OCI-LY3 (cell line): ENCODE measurements around the gene SLC18A3.

Experiments
- H2AFZ ChIP-seq: fragments of 200-600, 300-600 bp; shearing (Covaris generic); 2 replicates; pipeline ENCODE4 v1.6.0; 2014; ENCODE audit warnings: antibody characterized with exemption, low read depth, low read length
- H3K27ac ChIP-seq: fragments of 200-600, 300-600 bp; sonication (generic); 2 replicates; pipeline ENCODE4 v1.5.1; 2014; ENCODE audit warnings: mild to moderate bottlenecking, low read length, moderate library complexity, mixed read lengths
- H3K27me3 ChIP-seq: fragments of 200-600, 300-600 bp; sonication (generic); 2 replicates; pipeline ENCODE4 v1.6.1; 2014; ENCODE audit warnings: low read depth, low read length, mixed read lengths
- H3K36me3 ChIP-seq: fragments of 200-600, 300-600 bp; sonication (generic); replicated peaks from 2 replicates; pipeline ENCODE3; 2014; ENCODE audit warnings: low read depth, low read length, mixed read lengths
- H3K4me1 ChIP-seq: fragments of 300-600, 200-600 bp; sonication (generic); 2 replicates; pipeline ENCODE4 v1.6.1; 2014; ENCODE audit warnings: low read length, mixed read lengths
- H3K4me2 ChIP-seq: fragments of 200-600, 300-600 bp; sonication (generic); 2 replicates; pipeline ENCODE4 v1.6.1; 2014; ENCODE audit warnings: low read length, mixed read lengths
- H3K4me3 ChIP-seq: fragments of 300-600, 200-600 bp; sonication (generic); 2 replicates; pipeline ENCODE4 v1.5.1; 2014; ENCODE audit warnings: antibody characterized with exemption, mild to moderate bottlenecking, low read length, moderate library complexity
- H3K79me2 ChIP-seq: fragments of 300-600, 200-600 bp; shearing (Covaris generic); 2 replicates; pipeline ENCODE4 v1.6.1; 2014; ENCODE audit warnings: mild to moderate bottlenecking, low read length, mixed read lengths
- H3K9ac ChIP-seq: fragments of 300-600, 200-600 bp; shearing (Covaris generic); 2 replicates; pipeline ENCODE4 v1.6.0; 2014; ENCODE audit warnings: mild to moderate bottlenecking, low read length, moderate library complexity
- H3K9me3 ChIP-seq: fragments of 200-600, 300-600 bp; shearing (Covaris generic); 2 replicates; pipeline ENCODE4 v1.6.1; 2014; ENCODE audit warnings: low read length, mixed read lengths; ENCODE audit not compliant: insufficient read depth
- H4K20me1 ChIP-seq: fragments of 200-600, 300-600 bp; sonication (generic); 2 replicates; pipeline ENCODE4 v1.6.1; 2016; ENCODE audit warnings: low read length, mixed read lengths; ENCODE audit not compliant: insufficient read depth
- CTCF ChIP-seq: fragments of 200-600, 300-600 bp; sonication (generic); IDR thresholded peaks from 2 replicates; pipeline ENCODE4 v1.5.1; 2014; ENCODE audit warnings: antibody characterized with exemption, low read length, low read depth
- EZH2phosphoT487 ChIP-seq: fragments of 200-600 bp; shearing (Covaris generic); IDR thresholded peaks from 2 replicates; pipeline ENCODE4 v1.6.1; 2018; ENCODE audit warnings: antibody characterized with exemption, mixed run types, low read depth

The SLC18A3 gene

GRCh38 chr10:49644035-49644646, 34.0 kb downstream of the SLC18A3 start:
- Histone ChIP-seq H3K79me2 (no peaks in the 10 kb centered on the region), H3K36me3 (no peaks in the 10 kb centered on the region), H3K9me3 (no peaks in the 10 kb centered on the region), H2AFZ (no peak overlapping the region), H3K27me3 (no peaks in the 10 kb centered on the region), H3K27ac (no peak overlapping the region), H4K20me1 (no peaks in the 10 kb centered on the region), H3K4me2 (no peak overlapping the region), H3K9ac (no peak overlapping the region), H3K4me1 (no peaks in the 10 kb centered on the region), H3K4me3 (no peak overlapping the region)
- TF ChIP-seq EZH2phosphoT487 (no peak), CTCF (no peak)

GRCh38 chr10:49645417-49645816, 35.3 kb downstream of the SLC18A3 start:
- no peaks in the 10 kb centered on the region for H3K27me3 ChIP-seq
- H3K9me3 ChIP-seq = no peaks in the 10 kb centered on the region
- no peak overlapping the region for H3K4me3 ChIP-seq
- no peaks in the 10 kb centered on the region for H3K4me1 ChIP-seq
- H3K27ac ChIP-seq = no peak overlapping the region
- TF ChIP-seq EZH2phosphoT487 = no peak
- no peak for TF ChIP-seq CTCF
- H3K9ac ChIP-seq = no peak overlapping the region
- no peaks in the 10 kb centered on the region for H4K20me1 ChIP-seq
- H3K36me3 ChIP-seq = no peaks in the 10 kb centered on the region
- no peaks in the 10 kb centered on the region for H3K79me2 ChIP-seq
- H2AFZ ChIP-seq = no peak overlapping the region
- no peak overlapping the region for H3K4me2 ChIP-seq

- Histone ChIP-seq H3K27ac (no peak overlapping the region), H3K4me3 (no peak overlapping the region), H3K4me1 (no peaks in the 10 kb centered on the region), H3K9ac (no peak overlapping the region), H3K79me2 (no peaks in the 10 kb centered on the region), H2AFZ (no peak overlapping the region), H3K27me3 (no peaks in the 10 kb centered on the region), H4K20me1 (no peaks in the 10 kb centered on the region), H3K9me3 (no peaks in the 10 kb centered on the region), H3K4me2 (no peak overlapping the region), H3K36me3 (no peaks in the 10 kb centered on the region)
- TF ChIP-seq EZH2phosphoT487 = no peak
- TF ChIP-seq CTCF = no peak
Observed at GRCh38 chr10:49645871-49646870, 36.1 kb downstream of the SLC18A3 start.

- Histone ChIP-seq H3K79me2 (no peaks in the 10 kb centered on the region), H3K4me3 (no peak overlapping the region), H2AFZ (no peak overlapping the region), H3K4me2 (no peak overlapping the region), H3K9me3 (no peaks in the 10 kb centered on the region), H3K4me1 (no peaks in the 10 kb centered on the region), H4K20me1 (no peaks in the 10 kb centered on the region), H3K9ac (no peak overlapping the region), H3K36me3 (no peaks in the 10 kb centered on the region), H3K27ac (no peak overlapping the region), H3K27me3 (no peaks in the 10 kb centered on the region)
- TF ChIP-seq CTCF = no peak
- TF ChIP-seq EZH2phosphoT487 = no peak
Observed at GRCh38 chr10:49647554-49647953, 37.4 kb downstream of the SLC18A3 start.
